OCI-LY1 (cell line): ENCODE data around the gene ELL2.

Experiments used
- H2AFZ ChIP-seq: fragments of 200-600 bp; sonication (generic), shearing (Covaris generic); 2 replicates; pipeline ENCODE4 v1.6.0; 2014; ENCODE audit warnings: antibody characterized with exemption, mild to moderate bottlenecking, low read length
- H3F3A ChIP-seq: fragments of 200-600 bp; sonication (generic), shearing (Covaris generic); 2 replicates; pipeline ENCODE4 v1.6.0; 2014; ENCODE audit warnings: mild to moderate bottlenecking, antibody characterized with exemption, low read length, moderate library complexity; ENCODE audit not compliant: insufficient read depth
- H3K27ac ChIP-seq: fragments of 200-600 bp; sonication (generic); 2 replicates; pipeline ENCODE4 v1.5.1; 2014; ENCODE audit warnings: low read length, mixed run types, mild to moderate bottlenecking, low read depth; ENCODE audit not compliant: poor library complexity, severe bottlenecking
- H3K27me3 ChIP-seq: fragments of 200-600 bp; sonication (generic); 2 replicates; pipeline ENCODE4 v1.6.0; 2014; ENCODE audit warnings: antibody characterized with exemption, mild to moderate bottlenecking, low read length, moderate library complexity; ENCODE audit not compliant: insufficient read depth
- H3K36me3 ChIP-seq: fragments of 200-600 bp; sonication (generic); 2 replicates; pipeline ENCODE4 v1.6.1; 2014; ENCODE audit warnings: mild to moderate bottlenecking, antibody characterized with exemption, low read length, moderate library complexity, mixed read lengths; ENCODE audit not compliant: insufficient read depth
- H3K4me1 ChIP-seq: fragments of 200-600 bp; sonication (generic); 2 replicates; pipeline ENCODE4 v1.5.1; 2014; ENCODE audit warnings: mild to moderate bottlenecking, low read length, moderate library complexity; ENCODE audit not compliant: insufficient read depth, severe bottlenecking
- H3K4me2 ChIP-seq: fragments of 200-600 bp; sonication (generic), shearing (Covaris generic); 2 replicates; pipeline ENCODE4 v1.6.1; 2014; ENCODE audit warnings: low read length
- H3K4me3 ChIP-seq: fragments of 200-600 bp; sonication (generic); 2 replicates; pipeline ENCODE4 v1.5.1; 2014; ENCODE audit warnings: low read length, low read depth, mild to moderate bottlenecking, mixed read lengths; ENCODE audit not compliant: poor library complexity, severe bottlenecking
- H3K79me2 ChIP-seq: fragments of 200-600 bp; shearing (Covaris generic); 2 replicates; pipeline ENCODE4 v1.6.1; 2016; ENCODE audit warnings: mixed run types, low read length, mixed read lengths; ENCODE audit not compliant: insufficient read depth
- H3K9ac ChIP-seq: fragments of 200-600 bp; sonication (generic), shearing (Covaris generic); 2 replicates; pipeline ENCODE4 v1.6.1; 2014; ENCODE audit warnings: mild to moderate bottlenecking, low read length, mixed read lengths
- H3K9me2 ChIP-seq: fragments of 200-600 bp; sonication (generic), shearing (Covaris generic); 2 replicates; pipeline ENCODE4 v1.6.1; 2014; ENCODE audit warnings: low read depth, mild to moderate bottlenecking, low read length, mixed read lengths
- H3K9me3 ChIP-seq: fragments of 200-600 bp; shearing (Covaris generic); 2 replicates; pipeline ENCODE4 v1.6.1; 2014; ENCODE audit warnings: low read length, mixed read lengths
- H4K20me1 ChIP-seq: fragments of 200-600 bp; sonication (generic), shearing (Covaris generic); 2 replicates; pipeline ENCODE4 v1.6.0; 2016; ENCODE audit warnings: mild to moderate bottlenecking, low read length; ENCODE audit not compliant: insufficient read depth
- EZH2 ChIP-seq: fragments of 200-600 bp; sonication (generic), shearing (Covaris generic); IDR thresholded peaks from 2 replicates; pipeline ENCODE4 v1.8.0; 2017; ENCODE audit warnings: borderline replicate concordance, mixed run types, mild to moderate bottlenecking, antibody characterized with exemption, low read length, moderate library complexity, mixed read lengths
- TF ChIP-seq, protein P1 (sequence below): fragments of 200-600 bp; sonication (generic), shearing (Covaris generic); IDR thresholded peaks from 2 replicates; pipeline ENCODE4 v1.5.1; 2017; ENCODE audit warnings: mild to moderate bottlenecking, antibody characterized with exemption, low read length, moderate library complexity, mixed read lengths

ELL2 gene

DNA sequence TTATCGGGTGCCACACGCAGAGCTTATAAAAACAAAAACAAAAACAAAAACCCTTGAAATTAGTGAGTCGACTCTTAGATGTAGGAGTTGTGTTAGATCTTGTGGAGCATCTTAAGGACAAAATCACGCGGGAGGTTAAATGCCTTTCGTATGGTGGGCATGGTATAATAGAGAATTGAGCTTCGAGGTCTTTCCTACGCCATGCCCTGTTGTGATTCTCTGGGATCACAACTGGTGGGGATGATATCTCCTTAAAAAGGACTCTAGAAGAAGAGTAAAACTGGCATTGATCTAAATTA lies 773 bp upstream of the ELL2 start:
- H3K4me3 ChIP-seq, result peak overlapping the region; percentile 81
- 0 out of 2 replicates have a peak, but pooled peaks cover 9% of the 10 kb centered on the region for H3K27me3 ChIP-seq
- H2AFZ ChIP-seq, result no peak overlapping the region
- no peaks in the 10 kb centered on the region for H3K79me2 ChIP-seq
- no peak overlapping the region for H3K27ac ChIP-seq
- no peaks in the 10 kb centered on the region for H3K9me3 ChIP-seq
- H3K4me2 ChIP-seq, result peak overlapping the region; percentile 73
- TF ChIP-seq EZH2, result no peak
- TF ChIP-seq, protein P1, sequence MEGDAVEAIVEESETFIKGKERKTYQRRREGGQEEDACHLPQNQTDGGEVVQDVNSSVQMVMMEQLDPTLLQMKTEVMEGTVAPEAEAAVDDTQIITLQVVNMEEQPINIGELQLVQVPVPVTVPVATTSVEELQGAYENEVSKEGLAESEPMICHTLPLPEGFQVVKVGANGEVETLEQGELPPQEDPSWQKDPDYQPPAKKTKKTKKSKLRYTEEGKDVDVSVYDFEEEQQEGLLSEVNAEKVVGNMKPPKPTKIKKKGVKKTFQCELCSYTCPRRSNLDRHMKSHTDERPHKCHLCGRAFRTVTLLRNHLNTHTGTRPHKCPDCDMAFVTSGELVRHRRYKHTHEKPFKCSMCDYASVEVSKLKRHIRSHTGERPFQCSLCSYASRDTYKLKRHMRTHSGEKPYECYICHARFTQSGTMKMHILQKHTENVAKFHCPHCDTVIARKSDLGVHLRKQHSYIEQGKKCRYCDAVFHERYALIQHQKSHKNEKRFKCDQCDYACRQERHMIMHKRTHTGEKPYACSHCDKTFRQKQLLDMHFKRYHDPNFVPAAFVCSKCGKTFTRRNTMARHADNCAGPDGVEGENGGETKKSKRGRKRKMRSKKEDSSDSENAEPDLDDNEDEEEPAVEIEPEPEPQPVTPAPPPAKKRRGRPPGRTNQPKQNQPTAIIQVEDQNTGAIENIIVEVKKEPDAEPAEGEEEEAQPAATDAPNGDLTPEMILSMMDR, result no peak
- no peaks in the 10 kb centered on the region for H4K20me1 ChIP-seq
- no peak overlapping the region for H3K9ac ChIP-seq
- H3K9me2 ChIP-seq, result no peaks in the 10 kb centered on the region
- H3K36me3 ChIP-seq, result no peaks in the 10 kb centered on the region
- H3F3A ChIP-seq, result no peaks in the 10 kb centered on the region
- H3K4me1 ChIP-seq, result peaks cover 18% of the 10 kb centered on the region

DNA sequence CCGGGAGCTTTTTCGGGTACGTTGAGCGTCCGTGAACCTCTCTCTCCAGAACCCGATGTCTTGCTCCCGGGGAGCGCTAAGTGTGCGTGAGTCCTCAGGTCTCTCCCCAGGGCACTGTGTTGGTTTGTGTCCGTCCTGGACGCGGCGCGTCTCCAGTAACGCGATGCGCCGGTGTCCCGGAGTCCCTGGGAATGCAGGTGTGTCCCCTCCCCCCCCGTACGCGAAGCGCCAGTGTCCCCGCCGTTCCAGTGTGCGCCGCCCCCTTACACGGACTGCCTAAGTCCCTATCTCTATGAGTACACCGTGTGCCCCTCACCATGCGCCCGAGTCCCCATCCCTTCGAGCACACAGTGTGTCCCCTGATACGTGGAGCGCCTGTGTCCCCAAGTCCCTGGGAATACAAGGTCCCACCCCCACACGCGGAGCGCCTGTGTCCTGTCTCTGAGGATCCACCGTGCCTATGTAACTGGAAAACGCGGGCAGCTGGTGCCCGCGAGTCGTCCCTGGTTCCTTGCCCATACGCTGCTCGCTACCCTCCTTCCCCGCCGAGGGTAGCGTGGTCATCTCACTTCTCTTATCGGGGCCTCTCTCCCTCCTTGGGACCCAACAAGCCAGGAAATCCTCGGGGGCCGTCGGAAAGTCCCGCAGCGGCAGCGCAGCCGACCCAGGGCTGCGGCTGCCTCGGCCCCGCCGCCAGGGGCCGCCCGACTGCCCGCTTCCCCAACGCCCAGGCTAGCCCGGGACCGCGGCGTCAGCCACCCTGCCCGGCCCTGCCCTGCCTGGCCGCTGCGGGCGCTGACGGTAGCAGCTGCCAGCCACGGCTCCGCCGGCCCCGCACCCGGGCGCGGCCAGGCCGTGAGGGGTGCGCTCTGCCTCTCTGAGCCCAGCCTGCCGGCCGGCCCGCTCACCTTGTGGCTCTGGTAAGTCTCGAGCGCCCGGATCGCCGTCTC lies 709 bp downstream of the ELL2 start:
- no peak overlapping the region for H3K27ac ChIP-seq

DNA sequence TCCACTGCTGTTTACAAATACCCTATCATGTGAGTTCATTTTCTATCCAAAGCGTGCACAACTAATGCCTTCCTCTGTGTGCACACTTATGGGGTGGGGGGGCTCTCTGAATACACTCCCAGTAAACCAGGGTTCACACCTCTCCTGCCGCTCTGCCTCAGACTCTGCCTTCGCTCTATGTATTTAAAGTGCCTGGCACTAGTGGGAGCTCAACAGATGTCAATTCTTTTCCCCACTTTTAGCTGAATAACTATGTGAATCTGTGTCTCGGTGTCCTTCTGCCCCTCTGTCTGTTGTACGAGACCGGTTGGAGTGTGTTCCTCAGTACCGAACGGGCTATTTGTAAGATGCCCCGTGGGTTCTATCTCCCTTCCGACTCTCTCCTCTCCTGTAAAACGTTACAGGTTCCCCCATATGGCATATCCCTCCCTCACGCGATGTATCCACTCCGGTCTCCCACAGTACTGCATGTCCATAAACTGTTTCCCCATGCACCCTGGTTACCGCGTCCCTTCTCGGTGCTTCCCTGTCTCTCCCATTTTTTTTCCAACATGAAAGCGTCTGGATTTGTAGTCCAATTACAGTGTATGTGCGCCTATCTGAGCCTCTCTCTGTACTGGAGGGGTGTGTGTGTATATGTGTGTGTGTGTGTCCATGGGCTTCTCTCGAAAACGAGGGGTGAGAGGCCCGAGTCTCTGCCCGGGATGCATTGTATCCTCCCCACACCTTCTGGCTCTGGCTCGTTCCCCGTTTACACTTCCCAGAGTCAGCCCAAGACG lies 1.6 kb downstream of the ELL2 start:
- H3K27me3 ChIP-seq, result 0 out of 2 replicates have a peak, but pooled peaks cover 9% of the 10 kb centered on the region
- peak overlapping the region; percentile 73 for H3K4me2 ChIP-seq
- no peak overlapping the region for H3K27ac ChIP-seq
- no peak overlapping the region for H3K9ac ChIP-seq
- peaks cover 18% of the 10 kb centered on the region for H3K4me1 ChIP-seq
- no peaks in the 10 kb centered on the region for H3K36me3 ChIP-seq
- H3K79me2 ChIP-seq, result no peaks in the 10 kb centered on the region
- H3K9me3 ChIP-seq, result no peaks in the 10 kb centered on the region
- TF ChIP-seq EZH2, result no peak
- TF ChIP-seq, protein P1, result no peak; the same call in 1 of the 2 replicates
- H3K9me2 ChIP-seq, result no peaks in the 10 kb centered on the region
- no peaks in the 10 kb centered on the region for H4K20me1 ChIP-seq
- H2AFZ ChIP-seq, result no peak overlapping the region
- H3K4me3 ChIP-seq, result no peak overlapping the region
- H3F3A ChIP-seq, result no peaks in the 10 kb centered on the region

More for the DNA sequence above, 709 bp downstream of the ELL2 start:
- Histone ChIP-seq H3K9me2 (no peaks in the 10 kb centered on the region), H4K20me1 (no peaks in the 10 kb centered on the region), H3K4me1 (peaks cover 18% of the 10 kb centered on the region), H3K9me3 (no peaks in the 10 kb centered on the region), H3K79me2 (no peaks in the 10 kb centered on the region), H3F3A (no peaks in the 10 kb centered on the region), H3K27me3 (0 out of 2 replicates have a peak, but pooled peaks cover 9% of the 10 kb centered on the region), H3K36me3 (no peaks in the 10 kb centered on the region), H3K9ac (peak overlapping the region; percentile 71), H3K4me2 (peak overlapping the region; percentile 73), H2AFZ (no peak overlapping the region), H3K4me3 (peak overlapping the region; percentile 81)
- TF ChIP-seq, protein P1, result peak; percentile 66
- TF ChIP-seq EZH2, result no peak
